Epithelial cell of esophagus (primary cell): ENCODE measurements around the gene PAWR.

Experiments
- DNase-seq: peaks from one replicate; pipeline ENCODE4 v3.0.0; 2010; ENCODE audit warnings: low read depth
- H3K4me3 ChIP-seq: 2 replicates; pipeline ENCODE4 v1.5.1; 2011; ENCODE audit warnings: mild to moderate bottlenecking, low read length, control low read depth
- TF ChIP-seq, protein P1 (sequence below): IDR thresholded peaks from 2 replicates; pipeline ENCODE4 v1.5.1; 2011; ENCODE audit warnings: low read depth, mild to moderate bottlenecking, low read length, control low read depth, inconsistent platforms; ENCODE audit not compliant: insufficient read depth; ENCODE audit errors: missing control alignments

The PAWR gene

DNA sequence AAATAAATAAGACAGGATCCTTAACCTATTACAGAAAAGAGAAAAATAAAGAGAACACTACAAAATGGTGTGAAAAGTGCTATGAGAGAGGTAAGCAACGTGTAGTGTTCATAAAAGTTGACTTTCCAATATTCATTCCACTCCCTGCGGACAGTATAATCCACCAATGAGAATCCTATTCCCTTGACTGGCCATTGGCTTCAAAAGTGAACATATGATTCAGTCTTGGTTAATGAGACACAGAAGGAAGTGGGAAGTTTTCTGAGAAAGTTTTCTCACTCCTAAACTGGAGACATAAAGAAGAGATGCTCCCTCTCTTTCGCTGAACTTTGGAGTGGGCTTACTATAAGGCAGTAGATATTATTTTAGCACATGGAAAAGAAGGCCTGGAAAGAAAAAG lies 153.1 kb downstream of the PAWR start:
- TF ChIP-seq, protein P1, sequence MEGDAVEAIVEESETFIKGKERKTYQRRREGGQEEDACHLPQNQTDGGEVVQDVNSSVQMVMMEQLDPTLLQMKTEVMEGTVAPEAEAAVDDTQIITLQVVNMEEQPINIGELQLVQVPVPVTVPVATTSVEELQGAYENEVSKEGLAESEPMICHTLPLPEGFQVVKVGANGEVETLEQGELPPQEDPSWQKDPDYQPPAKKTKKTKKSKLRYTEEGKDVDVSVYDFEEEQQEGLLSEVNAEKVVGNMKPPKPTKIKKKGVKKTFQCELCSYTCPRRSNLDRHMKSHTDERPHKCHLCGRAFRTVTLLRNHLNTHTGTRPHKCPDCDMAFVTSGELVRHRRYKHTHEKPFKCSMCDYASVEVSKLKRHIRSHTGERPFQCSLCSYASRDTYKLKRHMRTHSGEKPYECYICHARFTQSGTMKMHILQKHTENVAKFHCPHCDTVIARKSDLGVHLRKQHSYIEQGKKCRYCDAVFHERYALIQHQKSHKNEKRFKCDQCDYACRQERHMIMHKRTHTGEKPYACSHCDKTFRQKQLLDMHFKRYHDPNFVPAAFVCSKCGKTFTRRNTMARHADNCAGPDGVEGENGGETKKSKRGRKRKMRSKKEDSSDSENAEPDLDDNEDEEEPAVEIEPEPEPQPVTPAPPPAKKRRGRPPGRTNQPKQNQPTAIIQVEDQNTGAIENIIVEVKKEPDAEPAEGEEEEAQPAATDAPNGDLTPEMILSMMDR: no peak
- DNase-seq: no peak
- H3K4me3 ChIP-seq: no peak overlapping the region

DNA sequence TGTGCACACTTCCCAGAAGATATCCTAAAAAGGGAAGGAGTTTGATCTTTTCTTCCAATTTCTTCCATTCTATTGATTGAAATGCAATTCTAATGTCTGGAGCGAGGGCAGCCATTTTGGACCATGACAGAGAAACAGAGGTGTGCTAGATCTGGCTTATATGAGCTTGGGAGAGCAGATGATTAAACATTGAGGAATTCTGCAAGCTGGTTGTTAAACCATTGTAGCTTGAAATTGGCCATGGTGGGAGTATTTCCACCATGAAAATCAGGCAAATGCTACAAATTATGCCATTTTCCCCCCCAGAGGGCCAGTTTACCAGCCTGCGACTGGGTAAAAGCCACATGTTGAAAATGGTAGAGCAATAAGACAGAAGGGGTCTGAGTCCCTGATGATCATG lies 155.0 kb downstream of the PAWR start:
- H3K4me3 ChIP-seq: no peak overlapping the region
- no peak for DNase-seq
- TF ChIP-seq, protein P1: no peak
